Measurements from ENCODE around the gene TRPT1.

DNA sequence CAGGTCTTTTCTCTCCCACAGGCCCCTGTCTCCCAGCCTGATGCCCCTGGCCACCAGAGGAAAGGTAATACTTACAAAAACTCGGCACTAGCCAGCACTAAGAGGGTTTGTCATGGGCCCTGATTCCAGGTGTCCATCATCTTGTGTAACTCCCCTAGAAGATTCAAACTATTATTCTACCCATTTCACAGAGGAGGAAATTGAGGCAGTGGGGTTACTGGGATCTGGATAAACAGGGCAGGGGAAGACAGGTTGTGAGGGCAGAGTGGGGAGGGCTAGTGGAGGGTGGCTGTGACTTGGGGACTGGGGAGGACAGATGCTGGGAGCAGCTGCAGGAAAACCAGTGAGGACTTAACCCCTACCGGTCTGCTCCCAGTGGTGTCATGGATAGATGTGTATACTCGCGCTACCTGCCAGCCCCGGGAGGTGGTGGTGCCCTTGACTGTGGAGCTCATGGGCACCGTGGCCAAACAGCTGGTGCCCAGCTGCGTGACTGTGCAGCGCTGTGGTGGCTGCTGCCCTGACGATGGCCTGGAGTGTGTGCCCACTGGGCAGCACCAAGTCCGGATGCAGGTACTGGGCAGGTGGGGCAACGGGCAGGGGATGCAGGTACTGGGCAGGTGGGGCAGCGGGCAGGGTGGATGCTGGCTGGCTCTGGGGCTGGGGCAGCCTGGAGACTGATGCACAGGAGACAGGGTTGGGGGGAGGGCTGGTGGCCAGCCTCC is 9.6 kb upstream of the TRPT1 start:
- TF ChIP-seq, protein P1, sequence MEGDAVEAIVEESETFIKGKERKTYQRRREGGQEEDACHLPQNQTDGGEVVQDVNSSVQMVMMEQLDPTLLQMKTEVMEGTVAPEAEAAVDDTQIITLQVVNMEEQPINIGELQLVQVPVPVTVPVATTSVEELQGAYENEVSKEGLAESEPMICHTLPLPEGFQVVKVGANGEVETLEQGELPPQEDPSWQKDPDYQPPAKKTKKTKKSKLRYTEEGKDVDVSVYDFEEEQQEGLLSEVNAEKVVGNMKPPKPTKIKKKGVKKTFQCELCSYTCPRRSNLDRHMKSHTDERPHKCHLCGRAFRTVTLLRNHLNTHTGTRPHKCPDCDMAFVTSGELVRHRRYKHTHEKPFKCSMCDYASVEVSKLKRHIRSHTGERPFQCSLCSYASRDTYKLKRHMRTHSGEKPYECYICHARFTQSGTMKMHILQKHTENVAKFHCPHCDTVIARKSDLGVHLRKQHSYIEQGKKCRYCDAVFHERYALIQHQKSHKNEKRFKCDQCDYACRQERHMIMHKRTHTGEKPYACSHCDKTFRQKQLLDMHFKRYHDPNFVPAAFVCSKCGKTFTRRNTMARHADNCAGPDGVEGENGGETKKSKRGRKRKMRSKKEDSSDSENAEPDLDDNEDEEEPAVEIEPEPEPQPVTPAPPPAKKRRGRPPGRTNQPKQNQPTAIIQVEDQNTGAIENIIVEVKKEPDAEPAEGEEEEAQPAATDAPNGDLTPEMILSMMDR (conservative IDR thresholded peaks at IDR 0.05; ENCODE audit: low read depth in 2 of 2) = no peak
- TF ChIP-seq CREB1 (CRISPR knock-in tag; IDR thresholded peaks at IDR 0.05; ENCODE audit: low read depth) (no peak), NANOG (IDR thresholded peaks at IDR 0.05; ENCODE audit: borderline replicate concordance) (no peak), JUNB (IDR thresholded peaks at IDR 0.05; ENCODE audit: unreplicated experiment) (no peak), POLR2AphosphoS5 (IDR thresholded peaks at IDR 0.05; ENCODE audit: low read depth) (no peak)
- TF ChIP-seq, protein P2, sequence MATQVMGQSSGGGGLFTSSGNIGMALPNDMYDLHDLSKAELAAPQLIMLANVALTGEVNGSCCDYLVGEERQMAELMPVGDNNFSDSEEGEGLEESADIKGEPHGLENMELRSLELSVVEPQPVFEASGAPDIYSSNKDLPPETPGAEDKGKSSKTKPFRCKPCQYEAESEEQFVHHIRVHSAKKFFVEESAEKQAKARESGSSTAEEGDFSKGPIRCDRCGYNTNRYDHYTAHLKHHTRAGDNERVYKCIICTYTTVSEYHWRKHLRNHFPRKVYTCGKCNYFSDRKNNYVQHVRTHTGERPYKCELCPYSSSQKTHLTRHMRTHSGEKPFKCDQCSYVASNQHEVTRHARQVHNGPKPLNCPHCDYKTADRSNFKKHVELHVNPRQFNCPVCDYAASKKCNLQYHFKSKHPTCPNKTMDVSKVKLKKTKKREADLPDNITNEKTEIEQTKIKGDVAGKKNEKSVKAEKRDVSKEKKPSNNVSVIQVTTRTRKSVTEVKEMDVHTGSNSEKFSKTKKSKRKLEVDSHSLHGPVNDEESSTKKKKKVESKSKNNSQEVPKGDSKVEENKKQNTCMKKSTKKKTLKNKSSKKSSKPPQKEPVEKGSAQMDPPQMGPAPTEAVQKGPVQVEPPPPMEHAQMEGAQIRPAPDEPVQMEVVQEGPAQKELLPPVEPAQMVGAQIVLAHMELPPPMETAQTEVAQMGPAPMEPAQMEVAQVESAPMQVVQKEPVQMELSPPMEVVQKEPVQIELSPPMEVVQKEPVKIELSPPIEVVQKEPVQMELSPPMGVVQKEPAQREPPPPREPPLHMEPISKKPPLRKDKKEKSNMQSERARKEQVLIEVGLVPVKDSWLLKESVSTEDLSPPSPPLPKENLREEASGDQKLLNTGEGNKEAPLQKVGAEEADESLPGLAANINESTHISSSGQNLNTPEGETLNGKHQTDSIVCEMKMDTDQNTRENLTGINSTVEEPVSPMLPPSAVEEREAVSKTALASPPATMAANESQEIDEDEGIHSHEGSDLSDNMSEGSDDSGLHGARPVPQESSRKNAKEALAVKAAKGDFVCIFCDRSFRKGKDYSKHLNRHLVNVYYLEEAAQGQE (IDR thresholded peaks at IDR 0.05; ENCODE audit: unreplicated experiment) = no peak
- TF ChIP-seq, protein P3, sequence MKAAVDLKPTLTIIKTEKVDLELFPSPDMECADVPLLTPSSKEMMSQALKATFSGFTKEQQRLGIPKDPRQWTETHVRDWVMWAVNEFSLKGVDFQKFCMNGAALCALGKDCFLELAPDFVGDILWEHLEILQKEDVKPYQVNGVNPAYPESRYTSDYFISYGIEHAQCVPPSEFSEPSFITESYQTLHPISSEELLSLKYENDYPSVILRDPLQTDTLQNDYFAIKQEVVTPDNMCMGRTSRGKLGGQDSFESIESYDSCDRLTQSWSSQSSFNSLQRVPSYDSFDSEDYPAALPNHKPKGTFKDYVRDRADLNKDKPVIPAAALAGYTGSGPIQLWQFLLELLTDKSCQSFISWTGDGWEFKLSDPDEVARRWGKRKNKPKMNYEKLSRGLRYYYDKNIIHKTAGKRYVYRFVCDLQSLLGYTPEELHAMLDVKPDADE (IDR thresholded peaks at IDR 0.05) = no peak
